ENCODE results near the gene EPPIN.
"Not testable (repeated sequence)": the region's sequence is repeated elsewhere in the genome, so short reads cannot be mapped to it uniquely, and the experiment has no call there.

EPPIN gene

GRCh38 chr20:45547206-45547770 is at the start of gene EPPIN:
Gene EPPIN (minus strand): TSS chr20:45547401. CDS start chr20:45547357, 44 bp downstream.
- Histone ChIP-seq H3K9me3 (ENCODE audit: control insufficient read depth, insufficient read depth, low read length) (no peaks in the 10 kb centered on the region), H3K27me3 (ENCODE audit: control insufficient read depth, insufficient read depth, low read length) (peaks cover 2% of the 10 kb centered on the region), H3K36me3 (ENCODE audit: control insufficient read depth, insufficient read depth, low read length) (no peaks in the 10 kb centered on the region), H3K4me3 (ENCODE audit: low read depth, low read length) (no peak within 1 kb of the TSS), H3K4me1 (ENCODE audit: control insufficient read depth, insufficient read depth, low read length) (peaks cover 2% of the 10 kb centered on the region), H3K9ac (ENCODE audit: low read depth, low read length) (no peak within 1 kb of the TSS)

GRCh38 chr20:45595235-45595634 is 48.0 kb upstream of the EPPIN start:
- Histone ChIP-seq H3K36me3 (ENCODE audit: control insufficient read depth, insufficient read depth, low read length) (no peaks in the 10 kb centered on the region), H3K27me3 (ENCODE audit: control insufficient read depth, insufficient read depth, low read length) (no peaks in the 10 kb centered on the region), H3K4me1 (ENCODE audit: control insufficient read depth, insufficient read depth, low read length) (no peaks in the 10 kb centered on the region)

GRCh38 chr20:45593498-45593897 is 46.3 kb upstream of the EPPIN start:
- Histone ChIP-seq H3K4me1 (ENCODE audit: control insufficient read depth, insufficient read depth, low read length) (no peaks in the 10 kb centered on the region), H3K9ac (ENCODE audit: low read depth, low read length) (no peak overlapping the region), H3K4me3 (ENCODE audit: low read depth, low read length) (no peak overlapping the region), H3K36me3 (ENCODE audit: control insufficient read depth, insufficient read depth, low read length) (no peaks in the 10 kb centered on the region), H3K9me3 (ENCODE audit: control insufficient read depth, insufficient read depth, low read length) (no peaks in the 10 kb centered on the region), H3K27me3 (ENCODE audit: control insufficient read depth, insufficient read depth, low read length) (no peaks in the 10 kb centered on the region)

More at GRCh38 chr20:45595235-45595634, 48.0 kb upstream of the EPPIN start:
- no peaks in the 10 kb centered on the region for H3K9me3 ChIP-seq (ENCODE audit: control insufficient read depth, insufficient read depth, low read length)
- no peak overlapping the region for H3K4me3 ChIP-seq (ENCODE audit: low read depth, low read length)
- H3K9ac ChIP-seq (ENCODE audit: low read depth, low read length), result no peak overlapping the region

- H3K9ac ChIP-seq (ENCODE audit: low read depth, low read length), result no peak overlapping the region
- H3K4me3 ChIP-seq (ENCODE audit: low read depth, low read length), result no peak overlapping the region
- H3K27me3 ChIP-seq (ENCODE audit: control insufficient read depth, insufficient read depth, low read length), result no peaks in the 10 kb centered on the region
- H3K36me3 ChIP-seq (ENCODE audit: control insufficient read depth, insufficient read depth, low read length), result no peaks in the 10 kb centered on the region
- no peaks in the 10 kb centered on the region for H3K4me1 ChIP-seq (ENCODE audit: control insufficient read depth, insufficient read depth, low read length)
- no peaks in the 10 kb centered on the region for H3K9me3 ChIP-seq (ENCODE audit: control insufficient read depth, insufficient read depth, low read length)
Measured at GRCh38 chr20:45592574-45593189, 45.5 kb upstream of the EPPIN start.

- no peak overlapping the region for H3K4me3 ChIP-seq (ENCODE audit: low read depth, low read length)
- no peaks in the 10 kb centered on the region for H3K36me3 ChIP-seq (ENCODE audit: control insufficient read depth, insufficient read depth, low read length)
- no peaks in the 10 kb centered on the region for H3K27me3 ChIP-seq (ENCODE audit: control insufficient read depth, insufficient read depth, low read length)
- no peaks in the 10 kb centered on the region for H3K4me1 ChIP-seq (ENCODE audit: control insufficient read depth, insufficient read depth, low read length)
- no peak overlapping the region for H3K9ac ChIP-seq (ENCODE audit: low read depth, low read length)
- no peaks in the 10 kb centered on the region for H3K9me3 ChIP-seq (ENCODE audit: control insufficient read depth, insufficient read depth, low read length)
Measured at GRCh38 chr20:45589725-45590124, 42.5 kb upstream of the EPPIN start.

GRCh38 chr20:45588800-45589199 is 41.6 kb upstream of the EPPIN start:
- H3K4me1 ChIP-seq (ENCODE audit: control insufficient read depth, insufficient read depth, low read length), result no peaks in the 10 kb centered on the region
- no peak overlapping the region for H3K9ac ChIP-seq (ENCODE audit: low read depth, low read length)
- H3K4me3 ChIP-seq (ENCODE audit: low read depth, low read length), result no peak overlapping the region
- H3K27me3 ChIP-seq (ENCODE audit: control insufficient read depth, insufficient read depth, low read length), result no peaks in the 10 kb centered on the region
- H3K9me3 ChIP-seq (ENCODE audit: control insufficient read depth, insufficient read depth, low read length), result no peaks in the 10 kb centered on the region
- no peaks in the 10 kb centered on the region for H3K36me3 ChIP-seq (ENCODE audit: control insufficient read depth, insufficient read depth, low read length)

GRCh38 chr20:45585986-45586385 is 38.8 kb upstream of the EPPIN start:
- not testable (repeated sequence) for H3K9ac ChIP-seq (ENCODE audit: low read depth, low read length); H3K36me3 ChIP-seq (ENCODE audit: control insufficient read depth, insufficient read depth, low read length); H3K4me3 ChIP-seq (ENCODE audit: low read depth, low read length); H3K4me1 ChIP-seq (ENCODE audit: control insufficient read depth, insufficient read depth, low read length); H3K9me3 ChIP-seq (ENCODE audit: control insufficient read depth, insufficient read depth, low read length); H3K27me3 ChIP-seq (ENCODE audit: control insufficient read depth, insufficient read depth, low read length)

- not testable (repeated sequence) for H3K9me3 ChIP-seq (ENCODE audit: control insufficient read depth, insufficient read depth, low read length); H3K4me1 ChIP-seq (ENCODE audit: control insufficient read depth, insufficient read depth, low read length); H3K36me3 ChIP-seq (ENCODE audit: control insufficient read depth, insufficient read depth, low read length); H3K4me3 ChIP-seq (ENCODE audit: low read depth, low read length); H3K9ac ChIP-seq (ENCODE audit: low read depth, low read length); H3K27me3 ChIP-seq (ENCODE audit: control insufficient read depth, insufficient read depth, low read length)
Measured at GRCh38 chr20:45584294-45584693, 37.1 kb upstream of the EPPIN start.

GRCh38 chr20:45583502-45583901 is 36.3 kb upstream of the EPPIN start:
- Histone ChIP-seq H3K36me3 (ENCODE audit: control insufficient read depth, insufficient read depth, low read length) (no peaks in the 10 kb centered on the region), H3K9ac (ENCODE audit: low read depth, low read length) (no peak overlapping the region), H3K27me3 (ENCODE audit: control insufficient read depth, insufficient read depth, low read length) (no peaks in the 10 kb centered on the region), H3K9me3 (ENCODE audit: control insufficient read depth, insufficient read depth, low read length) (no peaks in the 10 kb centered on the region), H3K4me1 (ENCODE audit: control insufficient read depth, insufficient read depth, low read length) (peaks cover 7% of the 10 kb centered on the region), H3K4me3 (ENCODE audit: low read depth, low read length) (no peak overlapping the region)

- H3K9ac ChIP-seq (ENCODE audit: low read depth, low read length), result no peak overlapping the region
- no peaks in the 10 kb centered on the region for H3K27me3 ChIP-seq (ENCODE audit: control insufficient read depth, insufficient read depth, low read length)
- H3K36me3 ChIP-seq (ENCODE audit: control insufficient read depth, insufficient read depth, low read length), result no peaks in the 10 kb centered on the region
- no peaks in the 10 kb centered on the region for H3K9me3 ChIP-seq (ENCODE audit: control insufficient read depth, insufficient read depth, low read length)
- peaks cover 10% of the 10 kb centered on the region for H3K4me1 ChIP-seq (ENCODE audit: control insufficient read depth, insufficient read depth, low read length)
- H3K4me3 ChIP-seq (ENCODE audit: low read depth, low read length), result no peak overlapping the region
Measured at GRCh38 chr20:45581702-45582101, 34.5 kb upstream of the EPPIN start.

- no peak within 1 kb of the TSS for H3K9ac ChIP-seq (ENCODE audit: low read depth, low read length)
- H3K36me3 ChIP-seq (ENCODE audit: control insufficient read depth, insufficient read depth, low read length), result no peaks in the 10 kb centered on the region
- no peaks in the 10 kb centered on the region for H3K9me3 ChIP-seq (ENCODE audit: control insufficient read depth, insufficient read depth, low read length)
- no peak within 1 kb of the TSS for H3K4me3 ChIP-seq (ENCODE audit: low read depth, low read length)
- H3K4me1 ChIP-seq (ENCODE audit: control insufficient read depth, insufficient read depth, low read length), result peaks cover 10% of the 10 kb centered on the region
- H3K27me3 ChIP-seq (ENCODE audit: control insufficient read depth, insufficient read depth, low read length), result no peaks in the 10 kb centered on the region
Measured at GRCh38 chr20:45579184-45579583, 32.0 kb upstream of the EPPIN start, which contains the start of gene WFDC8. Gene WFDC8 (minus strand): TSS chr20:45579284. CDS start chr20:45579247, 37 bp downstream.

GRCh38 chr20:45578231-45578630 is 31.0 kb upstream of the EPPIN start:
- H3K4me1 ChIP-seq (ENCODE audit: control insufficient read depth, insufficient read depth, low read length), result peaks cover 7% of the 10 kb centered on the region
- no peaks in the 10 kb centered on the region for H3K27me3 ChIP-seq (ENCODE audit: control insufficient read depth, insufficient read depth, low read length)
- H3K9ac ChIP-seq (ENCODE audit: low read depth, low read length), result no peak overlapping the region

More at GRCh38 chr20:45578231-45578630, 31.0 kb upstream of the EPPIN start:
- H3K36me3 ChIP-seq (ENCODE audit: control insufficient read depth, insufficient read depth, low read length), result no peaks in the 10 kb centered on the region
- H3K4me3 ChIP-seq (ENCODE audit: low read depth, low read length), result no peak overlapping the region
- no peaks in the 10 kb centered on the region for H3K9me3 ChIP-seq (ENCODE audit: control insufficient read depth, insufficient read depth, low read length)
